Kidney capillary endothelial cell (primary cell): ENCODE measurements around the gene NOXO1.
A peak's percentile ranks its signal among the peaks of the same experiment; 100 is the strongest.
"Not testable (repeated sequence)": the region's sequence is repeated elsewhere in the genome, so short reads cannot be mapped to it uniquely, and the experiment has no call there.

ENCODE experiments used
- DNase-seq: peaks from one replicate; pipeline ENCODE4 v3.0.0-alpha.2; 2018; ENCODE audit warnings: low spot score

Gene NOXO1

GRCh38 chr16:2011726-2012125 is 30.5 kb upstream of the NOXO1 start:
- DNase-seq, result not testable (repeated sequence)

- DNase-seq, result peak; percentile 82
Measured at GRCh38 chr16:2009791-2010510, 28.7 kb upstream of the NOXO1 start, which contains the start of gene ZNF598. TSS of gene ZNF598 (minus strand) at chr16:2009821.

- no peak for DNase-seq
Measured at GRCh38 chr16:2009164-2009711, 28.0 kb upstream of the NOXO1 start.

DNA sequence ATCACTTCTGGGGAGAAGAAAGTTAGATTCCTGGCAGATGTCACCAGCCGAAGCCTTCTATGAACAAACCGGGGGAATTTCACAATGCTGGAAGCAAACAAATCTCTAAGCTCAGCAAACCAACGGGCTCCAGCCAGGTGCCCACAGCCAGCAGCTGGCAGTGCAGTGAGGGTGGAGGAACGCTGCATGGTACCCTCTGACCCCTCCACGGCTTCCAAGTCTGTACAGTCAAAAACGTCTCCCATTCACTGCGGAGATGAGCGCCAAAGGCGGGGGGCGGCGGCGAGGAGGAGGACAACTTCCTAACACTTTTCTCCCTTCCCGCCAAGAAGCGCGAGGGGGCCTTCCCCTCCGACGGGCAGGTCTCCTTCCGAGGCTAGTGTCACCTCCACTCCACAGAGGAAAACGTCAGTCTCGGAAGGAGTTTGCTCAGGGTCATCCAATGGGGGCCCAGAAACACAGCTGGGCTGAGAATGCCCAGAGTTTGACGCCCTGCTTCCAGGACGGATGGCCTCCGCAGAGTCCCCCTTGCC is 27.4 kb upstream of the NOXO1 start:
- DNase-seq, result no peak

GRCh38 chr16:2008009-2008526 is 26.8 kb upstream of the NOXO1 start:
- no peak for DNase-seq

DNA sequence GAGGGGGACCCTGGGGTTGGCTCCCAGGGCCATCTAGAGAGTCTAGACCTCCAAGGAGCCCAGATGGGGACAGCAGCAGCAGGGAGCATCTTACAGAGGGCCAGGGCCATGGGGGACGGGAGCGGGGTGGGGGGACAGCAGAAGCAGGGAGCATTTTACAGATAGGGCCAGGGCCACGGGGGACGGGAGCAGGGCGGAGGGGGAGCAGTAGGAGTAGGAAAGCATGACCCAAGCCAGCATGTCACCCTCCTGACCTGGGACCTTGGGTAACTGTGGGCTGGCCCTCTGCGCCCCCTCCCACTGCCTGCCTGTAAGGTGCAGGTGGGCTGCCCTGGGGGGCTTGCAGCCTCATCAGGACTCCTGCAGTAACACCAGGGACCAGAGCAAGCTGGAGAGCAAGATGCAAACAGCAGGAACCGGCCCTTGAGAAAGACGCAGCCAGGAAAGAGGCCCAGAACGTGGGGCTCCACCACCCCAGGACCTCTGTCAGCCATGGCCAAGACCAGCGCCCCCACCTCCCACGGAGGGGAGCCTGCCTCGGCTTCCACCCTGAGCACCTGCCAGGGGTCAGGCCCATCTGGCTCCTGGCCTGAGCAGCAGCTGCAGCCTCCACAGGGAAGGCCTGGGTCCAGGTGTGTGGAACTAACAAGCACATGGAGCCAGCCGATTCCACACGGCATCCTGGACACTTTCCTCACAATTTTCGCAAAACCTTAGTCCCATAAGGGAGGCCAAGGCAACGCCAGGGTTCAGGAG is 26.0 kb upstream of the NOXO1 start:
- DNase-seq, result no peak

DNA sequence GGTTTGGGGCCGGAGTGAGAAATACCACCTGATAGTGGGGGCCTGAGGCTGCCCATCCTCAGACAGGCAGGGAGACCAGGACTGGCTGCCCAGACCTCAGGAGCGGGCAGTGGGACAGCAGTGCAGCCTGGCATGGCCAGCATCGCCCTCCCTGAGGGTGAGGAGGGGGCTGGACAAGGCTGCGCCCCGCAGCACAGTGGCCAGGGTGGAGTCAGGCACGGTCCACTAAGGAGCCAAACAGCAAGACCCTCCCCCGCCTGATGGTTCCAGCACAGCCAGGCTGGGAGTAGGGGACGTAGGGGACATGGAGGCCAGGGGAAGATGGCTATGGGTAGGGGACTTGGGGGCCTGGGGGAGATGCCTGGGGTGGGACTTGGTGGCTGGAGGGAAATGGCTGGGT is 25.0 kb upstream of the NOXO1 start:
- no peak for DNase-seq

DNA sequence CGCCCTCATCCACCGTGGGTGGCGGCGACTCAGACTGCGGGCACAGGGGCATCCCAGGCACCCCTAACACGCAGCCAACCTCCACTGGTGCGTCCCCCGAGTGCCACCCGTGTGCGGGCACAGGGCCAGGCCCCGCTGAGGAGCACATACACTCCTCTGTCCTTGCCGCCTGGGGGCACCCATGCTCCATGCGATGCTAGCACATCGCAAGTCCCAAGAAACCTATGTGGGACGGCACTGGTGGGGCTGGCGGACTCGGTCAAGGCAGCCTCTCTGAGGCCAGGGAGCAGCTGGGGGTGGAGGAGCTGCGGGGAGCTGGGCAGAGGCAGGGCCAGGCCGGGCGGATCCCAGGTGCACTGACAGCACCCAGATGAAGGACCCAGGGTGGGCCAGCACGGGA is 24.4 kb upstream of the NOXO1 start:
- DNase-seq, result no peak

DNA sequence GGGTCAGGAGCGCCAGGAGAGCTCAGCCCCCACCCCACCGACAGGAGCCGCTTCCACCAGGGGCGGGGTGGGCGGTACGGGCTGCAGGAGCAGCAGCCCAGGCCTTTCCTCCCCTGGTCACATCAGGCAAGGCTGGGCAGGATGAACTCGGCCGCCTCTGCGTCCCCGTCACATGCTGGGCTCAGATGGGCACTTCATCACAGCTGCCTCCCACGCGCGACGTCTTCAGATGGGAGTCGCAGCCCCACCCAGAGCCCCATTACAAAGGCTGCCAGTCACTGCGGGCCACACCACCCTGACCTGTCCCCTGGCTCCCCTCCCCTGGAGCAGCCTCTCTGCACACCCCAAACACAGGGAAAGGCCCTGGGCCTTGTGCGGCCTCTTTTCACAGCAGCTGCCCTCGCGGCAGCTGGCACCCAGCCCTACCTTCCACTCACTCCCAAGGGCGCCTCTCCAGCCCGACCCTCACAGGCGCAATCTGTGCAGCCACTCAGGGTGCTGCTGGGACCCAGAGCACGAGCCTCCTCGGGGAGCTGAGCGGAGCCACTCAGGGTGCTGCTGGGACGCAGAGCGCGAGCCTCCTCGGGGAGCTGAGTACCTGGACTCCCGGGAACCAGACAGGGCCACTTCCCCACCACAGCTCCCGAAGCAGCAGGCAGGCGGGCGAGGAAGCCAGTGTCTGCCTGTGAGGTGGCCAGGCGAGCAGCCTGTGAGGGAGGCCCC is 23.7 kb upstream of the NOXO1 start:
- DNase-seq, result no peak

DNA sequence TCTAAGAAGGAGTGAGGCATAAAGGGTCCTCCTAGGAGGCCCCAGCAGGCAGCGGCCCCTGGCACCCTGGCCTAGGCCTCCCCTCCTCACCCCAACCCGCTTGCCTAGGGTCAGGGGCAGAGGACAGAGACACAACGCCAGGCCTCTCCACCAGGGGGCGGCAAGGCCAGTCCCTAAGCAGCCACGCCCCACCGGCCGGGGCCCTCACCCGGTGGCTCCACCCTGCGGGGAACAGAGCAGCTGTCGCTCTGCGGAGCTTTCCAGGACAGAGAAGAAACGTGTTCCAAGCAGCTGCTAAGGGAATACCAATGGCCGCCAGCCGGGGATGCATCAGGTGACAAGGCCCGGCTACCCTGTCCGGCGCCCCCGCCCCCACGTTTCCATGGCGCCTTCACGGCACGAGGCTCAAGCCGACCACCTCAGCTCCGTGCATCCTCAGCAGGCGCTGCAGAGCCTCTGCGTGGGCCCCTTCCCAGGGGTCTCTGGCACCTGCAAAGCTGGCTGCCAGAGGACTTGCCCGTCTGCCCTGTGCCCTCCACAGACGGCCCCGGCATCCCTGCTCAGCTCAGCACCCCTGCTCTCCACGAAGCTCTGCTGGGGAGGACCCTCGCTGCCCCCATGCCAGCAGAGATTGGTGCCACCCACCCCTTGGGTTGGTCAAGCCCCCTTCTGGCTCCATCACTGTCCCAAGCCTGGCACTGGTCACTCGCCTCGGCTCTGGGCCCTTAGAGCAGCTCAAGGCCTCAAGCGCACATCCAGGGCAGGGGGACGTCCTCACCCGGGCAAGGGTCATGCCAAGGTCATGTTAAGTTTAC is 22.8 kb upstream of the NOXO1 start:
- peak; percentile 88 for DNase-seq

- DNase-seq, result no peak
Measured at GRCh38 chr16:2003231-2003826, 22.1 kb upstream of the NOXO1 start.

GRCh38 chr16:2002406-2003230 is 21.3 kb upstream of the NOXO1 start:
- DNase-seq, result no peak

GRCh38 chr16:2001456-2002355 is 20.4 kb upstream of the NOXO1 start:
- no peak for DNase-seq

DNA sequence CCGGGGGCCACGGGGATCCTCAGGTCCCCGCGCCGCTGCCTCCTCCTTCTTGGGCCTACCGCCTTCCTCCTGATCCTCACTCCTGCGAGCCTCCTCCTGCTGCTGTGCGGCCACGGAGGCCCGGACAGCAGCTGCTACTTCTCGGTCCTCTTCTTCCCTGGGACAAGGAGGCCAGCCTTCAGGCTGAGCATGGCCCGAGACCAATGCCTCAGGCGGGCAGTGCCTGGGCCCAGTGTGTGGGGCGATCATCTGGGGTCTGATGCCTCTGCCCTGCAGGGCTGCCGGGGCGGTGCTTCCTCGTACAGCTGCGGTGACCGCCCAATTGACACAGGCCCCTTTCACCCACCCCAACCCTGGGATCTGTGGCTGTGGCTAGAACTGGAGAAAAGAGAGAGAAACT is 19.8 kb upstream of the NOXO1 start:
- no peak for DNase-seq

DNA sequence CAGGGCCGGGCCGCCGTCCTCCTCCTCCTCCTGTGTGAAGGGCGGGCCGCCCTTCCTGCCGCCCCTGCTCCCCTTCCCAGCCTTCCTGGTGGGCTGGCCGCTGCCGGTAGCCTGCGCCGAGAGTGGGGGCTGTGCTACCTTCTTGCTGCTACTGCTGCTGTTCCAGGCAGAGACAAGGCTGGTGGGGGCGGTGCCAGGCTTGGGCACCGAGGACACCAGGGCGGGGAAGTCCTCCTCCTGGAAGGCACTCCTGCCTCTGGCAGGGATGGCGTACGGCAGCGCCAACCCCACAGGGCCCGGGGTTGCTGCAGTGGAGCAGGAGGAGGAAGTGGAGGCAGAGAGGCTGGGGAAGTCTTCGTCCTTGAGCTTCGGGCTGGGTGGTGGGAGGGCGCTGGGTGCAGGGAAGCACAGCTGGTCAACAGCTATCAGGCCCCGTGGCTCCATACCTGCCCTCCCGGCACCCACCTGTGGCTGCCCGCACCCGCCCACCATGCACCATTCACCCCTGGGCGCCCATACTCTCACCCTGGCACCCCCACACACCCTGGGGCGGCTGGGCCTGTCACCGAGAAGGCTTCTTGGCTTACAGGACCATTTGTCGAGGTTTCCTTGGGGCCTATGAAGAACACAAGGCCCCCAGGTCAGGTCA is 18.7 kb upstream of the NOXO1 start:
- no peak for DNase-seq

DNA sequence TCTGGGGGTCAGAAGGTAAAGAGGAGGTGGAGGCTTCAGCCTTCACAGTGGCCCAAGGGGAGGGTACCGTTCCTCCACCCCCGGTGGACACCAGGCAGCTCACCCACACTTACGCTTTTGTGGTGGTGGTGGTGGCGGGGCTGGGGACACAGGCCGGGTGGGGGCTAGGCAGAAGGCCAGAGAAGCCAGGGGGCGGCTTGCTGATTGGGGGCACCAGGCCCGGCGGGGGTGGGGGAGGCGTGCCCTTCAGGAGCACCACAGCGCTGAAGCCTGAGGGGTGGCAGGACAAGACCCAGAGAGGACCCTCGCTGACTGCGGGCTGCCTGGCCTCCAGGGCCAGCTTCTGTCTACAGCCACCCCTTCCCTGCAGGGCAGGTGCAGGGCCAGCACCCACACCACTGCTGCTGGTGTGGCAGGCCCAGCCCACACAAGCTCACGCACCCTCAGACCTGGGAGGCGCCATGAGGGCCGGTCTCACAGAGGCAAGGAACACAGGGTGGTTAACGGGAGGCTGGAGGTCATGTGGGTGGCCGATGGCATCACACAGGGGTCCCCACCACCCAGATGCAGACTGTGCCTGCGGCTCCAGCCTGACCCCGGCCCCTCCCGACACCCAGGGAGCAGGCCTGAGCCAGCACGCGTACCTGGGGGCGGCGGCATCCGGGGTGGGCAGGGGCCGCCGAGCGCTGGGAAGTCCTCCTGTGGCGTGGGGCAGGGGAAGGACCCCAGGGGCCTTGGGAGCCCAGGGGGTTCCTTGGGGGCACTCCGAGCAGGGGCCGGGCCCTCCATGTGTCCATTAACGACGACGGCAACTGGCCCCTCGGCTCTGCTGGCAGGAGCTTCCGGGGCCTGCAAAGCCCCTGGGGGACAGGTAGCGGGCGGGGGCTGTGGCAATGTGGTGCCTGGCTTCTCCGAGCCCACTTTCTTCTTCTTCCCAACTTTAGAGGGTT is 17.9 kb upstream of the NOXO1 start:
- DNase-seq, result no peak

DNA sequence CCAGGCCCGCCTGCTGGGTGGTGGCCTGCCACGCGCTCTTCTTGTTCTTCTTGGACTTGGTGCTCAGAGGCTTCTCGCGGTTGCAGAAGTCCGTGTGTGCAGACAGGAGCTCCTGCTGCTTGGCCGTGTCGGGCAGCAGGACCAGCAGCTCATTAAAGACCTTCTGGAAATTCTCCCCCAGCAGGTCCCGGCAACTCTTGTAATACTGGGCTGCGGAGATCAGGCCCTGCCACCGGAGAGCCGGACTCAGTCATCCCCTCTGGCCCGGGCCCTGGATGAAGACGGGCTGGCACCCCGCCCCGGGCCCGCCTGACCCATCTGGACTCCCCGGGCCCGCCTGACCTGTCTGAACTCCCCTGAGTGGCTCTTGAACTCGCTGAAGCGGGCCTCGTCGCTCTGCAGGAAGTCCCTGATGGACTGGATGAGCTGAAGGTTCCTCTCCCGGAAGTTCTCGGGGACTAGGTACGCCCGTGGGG is 17.1 kb upstream of the NOXO1 start:
- DNase-seq, result no peak
